Cardiac muscle cell (in vitro differentiated cells and primary cell): ENCODE data around the gene NDOR1. TPM values are rescaled to one million over a fixed set of nuclear protein-coding genes. Genes with fewer than 3 reads are reported as not detected.

ENCODE experiments used
- DNase-seq, 2 donors: peaks; one replicate each; pipeline versions ENCODE4 v3.0.0 to v3.0.0-alpha.2; 2010 to 2017; ENCODE audit warnings: low read depth in 1 of 2, low spot score in 1 of 2
- H3K27ac ChIP-seq: fragments of 200-600 bp; sonication (generic); 2 replicates; pipeline ENCODE4 v1.5.1; 2016
- H3K27me3 ChIP-seq: fragments of 200-600 bp; sonication (generic); 2 replicates; pipeline ENCODE4 v1.6.0; 2016; ENCODE audit warnings: control low read depth
- H3K36me3 ChIP-seq: fragments of 200-600 bp; sonication (generic); 2 replicates; pipeline ENCODE4 v1.5.1; 2016; ENCODE audit warnings: control low read depth
- H3K4me1 ChIP-seq: fragments of 200-600 bp; sonication (generic); 2 replicates; pipeline ENCODE4 v1.8.1; 2017; ENCODE audit warnings: low read depth, mild to moderate bottlenecking, mixed run types
- H3K4me3 ChIP-seq: fragments of 200-600 bp; sonication (generic); 2 replicates; pipeline ENCODE4 v1.5.1; 2016; ENCODE audit warnings: mild to moderate bottlenecking
- H3K9me3 ChIP-seq: fragments of 200-600 bp; sonication (generic); 2 replicates; pipeline ENCODE4 v1.5.1; 2017; ENCODE audit warnings: low read depth, mild to moderate bottlenecking, control low read depth
- CTCF ChIP-seq: IDR thresholded peaks from 2 replicates; pipeline ENCODE4 v1.5.1; 2012; ENCODE audit warnings: low read depth, mild to moderate bottlenecking, low read length
- polyA plus RNA-seq: library from polyadenylated mRNA; unstranded; fragments of >200 nt; fragmentation: Nextera tagmentation; extraction: Ambion mirVana; gene quantifications from 2 replicates; pipeline ENCODE4 v1.2.1, GENCODE V29; 2016
- total RNA-seq: library from RNA; depleted of rRNA; stranded (reverse); fragments of >200 nt; gene quantifications from 2 replicates; pipeline ENCODE4 v1.2.3, GENCODE V29; 2016

NDOR1 gene
- total and polyA plus RNA-seq, 2 experiments from 2014 or later: 17.5 to 18.1 TPM

- H3K4me1 ChIP-seq: peaks cover 18% of the 10 kb centered on the region
- H3K36me3 ChIP-seq: peaks cover 7% of the 10 kb centered on the region
- peak within 1 kb of the TSS; percentile 82 for H3K4me3 ChIP-seq
- no peaks in the 10 kb centered on the region for H3K9me3 ChIP-seq
- H3K27me3 ChIP-seq: no peaks in the 10 kb centered on the region
- peak; percentile 96 for DNase-seq
- peak; percentile 50 for TF ChIP-seq CTCF
- peak within 1 kb of the TSS; percentile 96 for H3K27ac ChIP-seq
These were observed 16.8 kb upstream of the NDOR1 start, which contains the start of the genes ANAPC2 and SSNA1 for GRCh38 chr9:137188490-137189296. ANAPC2 (minus strand) TSS chr9:137188560; CDS start chr9:137188532, 28 bp downstream. SSNA1 (plus strand) TSS chr9:137188676; CDS start chr9:137188727, 51 bp downstream.

GRCh38 chr9:137189297-137190295, 15.9 kb upstream of the NDOR1 start:
- Histone ChIP-seq H3K27ac (peak overlapping the region; percentile 96), H3K9me3 (no peaks in the 10 kb centered on the region), H3K4me1 (peaks cover 18% of the 10 kb centered on the region), H3K27me3 (no peaks in the 10 kb centered on the region), H3K36me3 (peaks cover 7% of the 10 kb centered on the region), H3K4me3 (peak overlapping the region; percentile 82)
- TF ChIP-seq CTCF: no peak
- DNase-seq: no peak

GRCh38 chr9:137190315-137190856, 15.1 kb upstream of the NDOR1 start:
- no peak for TF ChIP-seq CTCF
- DNase-seq: no peak
- Histone ChIP-seq H3K4me3 (no peak overlapping the region), H3K27ac (peak overlapping the region; percentile 96), H3K27me3 (no peaks in the 10 kb centered on the region), H3K9me3 (no peaks in the 10 kb centered on the region), H3K36me3 (peaks cover 7% of the 10 kb centered on the region), H3K4me1 (peaks cover 18% of the 10 kb centered on the region)

GRCh38 chr9:137191245-137191644, 14.3 kb upstream of the NDOR1 start:
- Histone ChIP-seq H3K4me1 (peaks cover 18% of the 10 kb centered on the region), H3K27ac (no peak overlapping the region)

More at GRCh38 chr9:137191245-137191644, 14.3 kb upstream of the NDOR1 start:
- Histone ChIP-seq H3K27me3 (no peaks in the 10 kb centered on the region), H3K36me3 (peaks cover 4% of the 10 kb centered on the region), H3K9me3 (no peaks in the 10 kb centered on the region), H3K4me3 (no peak overlapping the region)
- DNase-seq: no peak
- no peak for TF ChIP-seq CTCF
